GM18868 (cell line): ENCODE data around the gene CCDC69.
"Not testable (repeated sequence)": the region's sequence is repeated elsewhere in the genome, so short reads cannot be mapped to it uniquely, and the experiment has no call there.

Experiments
- ATAC-seq: cut with Tn5 transposase; IDR thresholded peaks from one replicate; pipeline ENCODE4 v1.9.1; 2021; ENCODE audit warnings: mild to moderate bottlenecking, moderate library complexity; ENCODE audit not compliant: unreplicated experiment

CCDC69 gene, protein sequence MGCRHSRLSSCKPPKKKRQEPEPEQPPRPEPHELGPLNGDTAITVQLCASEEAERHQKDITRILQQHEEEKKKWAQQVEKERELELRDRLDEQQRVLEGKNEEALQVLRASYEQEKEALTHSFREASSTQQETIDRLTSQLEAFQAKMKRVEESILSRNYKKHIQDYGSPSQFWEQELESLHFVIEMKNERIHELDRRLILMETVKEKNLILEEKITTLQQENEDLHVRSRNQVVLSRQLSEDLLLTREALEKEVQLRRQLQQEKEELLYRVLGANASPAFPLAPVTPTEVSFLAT

DNA sequence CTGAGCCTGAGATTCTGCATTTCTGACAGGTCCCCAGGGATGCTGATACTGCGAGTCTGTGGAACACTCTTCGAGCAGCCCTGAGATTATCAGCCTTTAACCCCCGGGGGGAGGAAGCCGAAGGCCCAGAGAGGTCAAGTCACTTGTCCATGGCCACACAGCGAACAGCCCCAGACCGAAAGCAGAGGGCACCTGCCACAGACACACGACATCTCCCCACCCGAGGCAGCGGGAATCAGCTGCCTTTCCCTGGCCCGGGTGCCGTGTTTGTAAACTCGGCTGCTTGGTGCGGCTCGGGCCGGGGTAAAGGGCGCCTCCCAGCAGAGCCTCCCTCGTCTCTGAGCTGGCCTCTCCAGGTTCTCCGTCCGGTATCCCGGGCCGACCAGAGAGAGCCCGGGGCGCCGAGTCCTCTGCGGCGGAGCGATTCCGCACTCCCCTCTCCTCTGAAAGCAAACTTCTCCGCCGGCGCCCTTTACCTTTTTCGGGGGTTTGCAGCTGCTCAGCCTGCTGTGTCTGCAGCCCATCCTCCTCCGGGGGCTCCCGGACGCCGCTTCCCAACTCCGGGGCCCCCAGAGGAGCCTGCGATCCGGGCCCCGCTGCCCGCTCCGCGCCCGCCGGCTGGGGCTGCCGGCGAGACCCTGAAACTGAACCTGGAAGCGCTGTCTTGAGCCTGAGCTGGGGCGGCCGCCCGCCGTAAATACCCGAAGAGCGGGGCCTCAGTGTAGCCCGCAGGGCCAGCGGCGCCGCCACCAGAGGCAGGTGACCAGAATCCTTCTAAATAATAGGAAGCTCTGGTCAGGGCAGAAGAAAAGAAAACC lies at the start of gene CCDC69:
Gene CCDC69, minus strand, starts transcription at position 646 of the 818 bp plus-strand sequence. Its CDS starts 122 bp downstream, at position 524.
- peak; percentile 62 for ATAC-seq

DNA sequence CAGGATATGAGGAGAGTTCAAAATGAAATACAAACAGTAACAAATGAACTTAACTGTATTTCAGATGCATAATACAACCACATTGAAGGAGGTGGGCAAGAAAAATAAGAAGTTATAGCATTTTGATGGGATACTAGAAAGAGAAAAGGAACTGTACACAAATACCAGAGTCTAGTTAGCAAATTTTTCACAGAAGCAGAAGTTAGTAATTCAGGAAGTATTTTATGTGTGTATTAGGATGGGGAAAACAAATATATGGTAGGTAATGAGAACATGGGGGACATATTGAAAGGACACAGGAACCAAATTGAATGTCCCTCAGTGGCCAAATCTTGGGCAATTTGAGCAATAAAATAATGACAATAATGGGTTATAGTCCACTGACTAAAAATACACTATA lies 47.4 kb upstream of the CCDC69 start:
- ATAC-seq = no peak

DNA sequence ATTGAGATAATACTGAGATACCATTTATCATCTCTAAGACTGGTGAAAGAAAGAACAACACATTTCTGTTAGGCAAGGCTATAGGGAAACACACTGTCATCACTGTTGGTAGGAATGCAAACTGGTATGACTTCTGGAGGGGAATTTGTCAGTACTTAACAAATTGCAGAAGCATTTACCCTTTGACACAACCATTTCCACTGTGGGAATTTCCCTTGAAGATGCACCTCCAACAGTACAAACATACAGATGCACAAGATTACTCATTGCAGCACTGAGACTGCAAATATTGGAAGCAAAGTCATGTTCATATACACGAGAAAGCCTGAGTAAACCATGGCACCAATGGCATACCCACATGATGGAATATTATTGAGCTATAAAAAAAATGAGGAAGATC lies 46.7 kb upstream of the CCDC69 start:
- peak; percentile 98 for ATAC-seq

DNA sequence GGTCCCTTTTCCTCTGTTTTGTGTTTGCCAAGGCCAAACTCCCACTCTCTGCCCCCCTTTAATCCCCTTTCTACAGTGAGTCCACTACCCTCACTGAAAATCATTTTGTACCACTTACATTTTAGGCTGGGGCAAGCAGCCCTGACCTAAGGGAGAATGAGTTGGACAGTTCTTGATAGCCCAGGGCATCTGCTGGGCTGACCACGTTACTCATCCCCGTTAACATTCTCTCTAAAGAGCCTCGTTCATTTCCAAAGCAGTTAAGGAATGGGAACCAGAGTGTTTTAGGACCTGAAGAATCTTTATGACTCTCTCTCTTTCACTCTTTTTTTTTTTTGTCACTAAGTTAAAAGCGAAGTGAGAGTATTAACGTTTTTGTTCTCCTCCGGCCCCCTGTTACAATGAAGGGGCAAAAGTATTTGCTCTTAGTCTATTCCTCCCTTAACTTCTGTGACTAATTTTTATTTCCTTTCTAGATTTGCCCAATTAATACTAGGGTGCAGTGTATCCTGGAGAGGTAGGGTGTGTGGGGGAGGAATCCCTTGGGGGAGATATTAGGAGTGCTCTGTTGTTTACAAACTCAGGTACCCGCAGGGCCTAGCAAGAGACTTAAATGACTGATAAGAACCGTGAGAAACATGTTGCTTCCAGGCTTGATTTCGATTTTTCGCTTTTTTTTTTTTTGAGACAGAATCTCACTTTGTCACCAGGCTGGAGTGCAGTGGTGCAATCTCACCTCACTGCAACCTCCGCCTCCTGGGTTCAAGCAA lies 43.8 kb upstream of the CCDC69 start:
- ATAC-seq = no peak

DNA sequence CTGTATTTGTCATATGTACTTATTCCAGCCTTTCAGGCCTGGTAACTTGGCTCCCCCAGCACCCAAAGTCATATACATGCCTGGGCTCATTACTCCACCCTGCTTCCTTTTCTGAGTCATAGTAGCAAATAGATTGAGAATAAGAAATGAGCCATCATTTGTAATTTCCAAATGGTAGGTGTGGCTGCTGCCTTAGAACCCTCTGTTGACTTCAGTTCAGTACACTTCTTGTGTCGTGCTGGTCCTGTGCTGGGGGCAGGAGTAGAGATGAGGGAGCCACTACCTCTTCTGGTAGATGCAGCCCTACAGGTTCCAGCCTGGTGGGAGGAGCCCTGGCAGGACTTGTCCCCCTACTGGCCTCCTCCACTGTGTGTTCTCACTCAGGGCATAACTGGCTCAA lies 40.2 kb upstream of the CCDC69 start:
- ATAC-seq = peak; percentile 81

DNA sequence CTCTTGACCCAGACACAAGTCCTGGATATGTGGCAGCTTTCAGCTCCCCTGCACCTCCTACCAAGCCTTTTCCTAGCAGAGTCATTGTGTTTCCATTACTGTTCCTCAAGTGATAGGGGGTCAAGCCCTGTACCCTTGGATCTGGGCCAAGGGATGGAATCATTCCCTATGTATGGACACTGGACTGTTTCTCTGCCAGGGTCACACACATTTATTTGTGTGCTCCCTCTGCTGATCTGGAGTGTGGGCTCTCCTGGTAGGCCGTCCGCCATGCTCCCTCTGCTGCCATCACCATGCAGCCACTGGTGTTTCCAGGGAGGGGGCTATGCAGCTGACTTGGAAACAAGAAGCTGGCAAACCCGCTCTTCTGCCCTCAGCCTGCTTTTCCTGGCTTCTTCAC lies 38.6 kb upstream of the CCDC69 start:
- no peak for ATAC-seq

DNA sequence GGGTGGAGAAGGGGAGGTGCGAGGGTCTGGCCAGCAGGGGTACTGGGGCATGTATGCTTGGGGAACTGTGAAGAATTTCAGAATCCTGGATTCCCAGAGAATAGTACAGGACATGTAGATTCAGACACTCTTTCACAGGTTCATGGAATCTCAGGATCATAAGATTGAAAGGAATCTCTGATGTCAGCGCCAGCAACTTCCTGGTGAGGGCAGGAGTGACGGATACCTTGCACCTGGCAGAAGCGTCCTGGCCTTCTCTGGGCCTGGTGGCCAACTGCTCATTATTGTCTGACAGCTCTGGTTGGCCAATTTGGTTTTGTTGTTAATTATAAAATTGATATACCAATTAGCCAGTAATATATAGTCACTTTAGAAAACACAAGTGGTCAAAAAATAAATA lies 36.0 kb upstream of the CCDC69 start:
- ATAC-seq = no peak

DNA sequence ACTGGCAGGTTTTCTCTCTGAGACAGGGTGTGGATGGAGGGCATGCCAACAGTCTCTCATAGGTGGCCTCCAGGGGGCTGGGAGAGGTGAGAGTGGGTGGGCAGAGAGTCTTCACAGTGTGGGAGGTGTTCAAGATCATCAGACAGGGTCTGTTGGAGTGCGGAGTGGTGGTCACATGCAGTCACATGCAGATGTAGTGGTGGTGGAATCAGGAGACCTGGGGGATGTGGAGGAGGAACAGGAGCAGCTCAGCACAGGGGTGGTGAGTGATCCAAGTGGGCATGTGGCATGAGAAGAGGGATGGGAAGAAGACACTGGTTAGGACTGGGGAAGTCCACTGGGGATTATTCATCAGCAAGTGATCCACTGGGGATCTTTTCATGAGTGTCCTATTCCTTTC lies 34.9 kb upstream of the CCDC69 start:
- ATAC-seq = no peak

DNA sequence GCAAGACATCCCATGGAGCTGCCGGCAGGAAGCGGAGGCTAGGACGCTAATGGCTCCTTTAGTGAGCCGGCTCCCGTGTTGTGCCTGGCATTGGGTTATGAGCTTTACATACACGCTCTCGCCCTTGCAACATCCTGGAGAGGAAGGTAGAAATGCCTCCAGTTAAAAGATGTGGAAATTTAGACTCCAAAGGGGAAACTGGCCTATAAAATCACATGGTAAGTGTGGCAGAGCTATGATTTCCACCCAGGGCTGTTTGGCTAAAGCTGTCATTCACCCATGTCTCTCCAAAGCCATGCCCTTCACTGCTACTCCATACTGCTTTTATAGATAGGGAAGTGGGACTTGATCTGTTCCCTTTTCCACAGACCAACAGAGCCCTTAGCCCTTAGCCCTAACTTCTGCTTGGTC lies 34.3 kb upstream of the CCDC69 start:
- ATAC-seq = no peak

DNA sequence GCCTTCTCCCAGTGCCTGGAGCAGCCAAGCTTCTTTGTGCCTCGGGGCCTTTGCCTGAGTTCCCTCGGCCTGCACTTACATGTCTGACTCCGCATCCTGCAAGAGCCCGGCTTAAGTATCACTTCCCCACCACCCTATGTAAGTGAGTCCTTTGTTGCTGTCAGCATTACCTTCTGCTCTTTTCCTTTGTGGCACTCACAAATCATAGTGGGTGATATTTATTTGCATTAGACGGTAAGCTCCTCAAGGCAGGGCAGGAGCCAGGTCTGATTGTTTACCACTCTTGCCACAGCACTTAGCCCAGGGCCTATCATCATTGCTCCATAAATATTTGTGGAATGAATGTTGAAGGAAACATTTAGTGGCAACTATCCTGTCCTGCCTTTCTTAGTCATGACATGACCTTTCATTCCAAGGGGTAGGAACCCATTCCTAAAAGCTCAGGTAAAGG lies 33.9 kb upstream of the CCDC69 start:
- ATAC-seq = peak; percentile 36

DNA sequence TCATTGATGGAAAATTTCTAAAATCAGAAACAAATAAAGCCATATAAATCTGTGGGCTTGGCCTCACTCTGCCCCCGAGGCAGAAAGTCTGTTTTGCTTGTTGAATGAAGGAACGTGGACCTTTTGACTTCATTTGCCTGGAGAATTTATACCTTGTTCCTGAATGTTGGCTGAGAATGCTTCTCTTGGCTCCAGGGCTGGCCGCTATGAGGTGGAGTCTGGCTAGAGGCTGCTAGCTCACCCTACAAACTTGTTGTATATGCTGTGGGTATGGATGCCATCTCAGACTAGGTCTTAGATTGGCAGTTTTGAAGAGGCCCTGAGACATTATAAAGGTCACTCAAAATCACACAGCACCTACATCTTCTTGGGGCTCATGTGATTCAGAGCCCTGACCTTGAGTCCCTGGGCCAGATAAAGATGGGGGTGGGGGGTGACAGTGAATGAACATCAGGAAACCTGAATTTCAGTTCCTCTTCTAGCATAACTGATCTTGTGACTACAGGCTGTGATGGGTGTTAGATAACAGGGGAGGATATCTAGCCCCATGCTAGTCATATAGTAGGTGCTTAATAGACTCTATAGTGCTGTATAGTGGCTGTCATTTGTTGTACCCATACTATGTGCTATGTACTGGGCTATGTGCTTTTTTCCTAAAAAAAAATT lies 31.9 kb upstream of the CCDC69 start:
- ATAC-seq = peak; percentile 59

DNA sequence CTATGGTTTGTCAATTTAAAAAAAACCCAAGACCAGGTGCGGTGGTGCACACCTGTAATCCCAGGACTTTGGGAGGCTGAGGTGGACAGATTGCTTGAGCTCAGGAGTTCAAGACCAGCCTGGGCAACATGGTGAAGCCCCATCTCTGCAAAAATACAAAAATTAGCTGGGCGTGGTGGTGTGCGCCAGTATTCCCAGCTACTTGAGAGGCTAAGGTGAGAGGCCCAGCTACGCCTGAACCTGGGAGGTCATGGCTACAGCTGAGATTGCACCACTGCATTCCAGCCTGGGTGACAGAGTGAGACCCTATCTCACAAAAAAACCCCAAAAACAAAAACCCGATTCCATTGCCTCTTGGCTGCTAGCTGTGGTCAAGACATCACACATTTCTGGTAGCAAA lies 31.1 kb upstream of the CCDC69 start:
- not testable (repeated sequence) for ATAC-seq

DNA sequence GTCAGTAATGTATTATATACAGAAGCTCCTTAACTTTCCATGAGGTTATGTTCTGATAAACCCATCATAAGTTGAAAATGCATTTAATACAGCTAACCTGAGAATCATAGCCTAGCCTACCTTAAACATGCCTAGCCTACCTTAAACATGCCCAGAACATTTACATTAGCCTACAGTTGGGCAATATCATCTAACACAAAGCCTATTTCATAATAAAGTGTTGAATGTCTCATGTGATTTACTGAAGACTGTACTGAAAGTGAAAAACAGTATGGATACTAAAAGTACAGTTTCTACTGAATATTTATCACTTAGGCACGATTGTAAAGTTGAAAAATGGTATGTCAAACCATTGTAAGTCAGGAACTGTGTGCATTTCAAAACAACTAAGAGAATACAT lies 30.7 kb upstream of the CCDC69 start:
- no peak for ATAC-seq

DNA sequence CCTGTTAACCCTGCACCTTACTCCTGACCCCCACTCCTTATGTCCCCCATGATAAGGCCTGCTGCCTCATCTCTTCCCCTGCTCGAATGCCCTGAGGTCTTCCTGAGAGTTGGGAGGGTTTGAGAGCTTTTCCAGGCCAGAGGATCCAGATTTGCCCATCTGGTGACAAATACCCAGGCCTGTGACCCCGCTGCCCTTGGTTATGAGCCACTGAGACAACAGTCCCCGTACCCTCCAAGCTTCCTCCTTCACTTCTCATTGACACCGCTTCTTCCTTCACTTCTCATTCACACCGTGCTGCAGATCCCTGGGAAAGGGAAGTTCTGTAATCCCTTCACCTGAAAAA lies 29.7 kb upstream of the CCDC69 start:
- no peak for ATAC-seq

DNA sequence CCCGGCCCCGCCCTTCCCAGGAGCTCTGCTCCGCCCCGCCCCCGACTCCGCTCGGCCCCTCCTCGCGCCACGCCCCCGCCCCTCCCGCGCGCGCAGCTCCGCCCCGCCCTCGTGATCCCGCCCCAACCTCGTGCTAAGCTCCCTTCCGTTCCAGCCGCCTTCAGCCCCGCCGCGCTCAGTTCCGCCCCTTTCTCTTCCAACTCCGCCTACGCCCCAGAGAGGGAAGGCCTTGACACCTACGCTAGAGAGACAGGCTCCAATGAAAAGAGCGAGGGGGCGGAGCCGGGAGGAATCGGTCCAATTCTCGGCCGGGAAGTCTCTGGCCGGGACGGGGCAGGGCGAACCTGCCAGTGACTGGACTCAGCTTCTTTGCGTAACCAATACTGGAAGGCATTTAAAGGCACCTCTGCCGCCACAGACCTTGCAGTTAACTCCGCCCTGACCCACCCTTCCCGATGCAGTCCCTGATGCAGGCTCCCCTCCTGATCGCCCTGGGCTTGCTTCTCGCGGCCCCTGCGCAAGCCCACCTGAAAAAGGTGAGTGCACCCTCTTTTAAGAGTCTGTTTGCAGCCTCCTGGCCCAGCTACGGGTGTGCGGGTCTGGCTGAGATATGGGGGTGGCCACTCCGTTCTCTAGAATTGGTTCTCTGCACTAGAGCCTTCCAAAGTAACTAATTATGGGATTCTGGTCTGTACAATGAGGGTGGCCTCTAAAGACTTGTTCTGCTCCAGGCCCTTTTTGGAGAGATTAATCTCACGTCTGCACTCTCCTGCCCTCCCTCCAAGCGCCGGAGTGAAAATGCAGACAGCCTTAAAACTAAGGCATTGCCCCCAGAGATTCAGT lies 29.1 kb upstream of the CCDC69 start, which contains the start of gene GM2A:
Gene GM2A, plus strand, starts transcription at position 424 of the 843 bp plus-strand sequence. Its CDS starts 32 bp downstream, at position 456.
- peak; percentile 69 for ATAC-seq

DNA sequence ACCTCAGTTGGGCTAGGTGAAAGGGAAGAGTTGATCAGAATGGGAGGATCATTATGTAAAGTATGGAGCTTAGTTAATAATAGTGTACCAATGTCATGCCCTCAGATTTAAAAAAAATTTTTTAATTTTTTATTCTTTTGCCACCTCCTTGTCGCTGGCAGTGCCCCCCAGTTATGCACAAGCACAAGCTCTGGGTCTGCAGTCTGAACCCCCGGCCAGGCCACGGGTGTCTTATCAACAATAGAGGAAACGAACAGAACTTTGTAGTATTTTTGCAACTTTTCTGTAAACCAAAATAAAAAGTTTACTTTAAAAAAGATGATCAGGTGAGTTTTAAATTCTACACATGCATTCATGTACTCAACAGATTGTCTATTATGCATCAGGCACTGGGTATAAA lies 27.7 kb upstream of the CCDC69 start:
- ATAC-seq = no peak

DNA sequence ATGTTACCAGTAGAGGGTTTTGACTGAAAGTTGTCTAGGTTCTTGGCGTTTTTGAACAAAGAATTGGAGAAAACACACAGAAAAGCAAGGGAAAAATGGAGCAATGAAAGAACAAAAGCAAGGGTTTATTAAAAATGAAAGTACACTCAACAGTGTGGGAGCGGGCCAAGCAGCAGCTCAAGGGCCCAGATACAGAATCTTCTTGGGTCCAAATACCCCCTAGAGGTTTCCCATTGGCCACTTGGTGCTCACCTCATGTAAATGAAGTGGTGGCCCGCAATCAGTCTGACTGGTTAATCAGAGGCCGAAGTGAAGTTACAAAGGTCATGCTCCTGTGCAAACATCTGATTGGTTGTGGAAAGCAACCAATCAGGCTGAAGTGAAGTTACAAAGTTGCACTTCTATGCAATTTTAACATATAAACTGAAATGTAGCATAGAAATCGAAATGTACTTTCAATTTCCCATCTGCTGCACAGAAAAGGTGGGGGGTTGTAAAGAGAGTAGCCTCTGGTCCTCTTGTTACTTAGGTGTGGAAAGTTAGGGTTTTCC lies 27.2 kb upstream of the CCDC69 start:
- ATAC-seq = no peak

DNA sequence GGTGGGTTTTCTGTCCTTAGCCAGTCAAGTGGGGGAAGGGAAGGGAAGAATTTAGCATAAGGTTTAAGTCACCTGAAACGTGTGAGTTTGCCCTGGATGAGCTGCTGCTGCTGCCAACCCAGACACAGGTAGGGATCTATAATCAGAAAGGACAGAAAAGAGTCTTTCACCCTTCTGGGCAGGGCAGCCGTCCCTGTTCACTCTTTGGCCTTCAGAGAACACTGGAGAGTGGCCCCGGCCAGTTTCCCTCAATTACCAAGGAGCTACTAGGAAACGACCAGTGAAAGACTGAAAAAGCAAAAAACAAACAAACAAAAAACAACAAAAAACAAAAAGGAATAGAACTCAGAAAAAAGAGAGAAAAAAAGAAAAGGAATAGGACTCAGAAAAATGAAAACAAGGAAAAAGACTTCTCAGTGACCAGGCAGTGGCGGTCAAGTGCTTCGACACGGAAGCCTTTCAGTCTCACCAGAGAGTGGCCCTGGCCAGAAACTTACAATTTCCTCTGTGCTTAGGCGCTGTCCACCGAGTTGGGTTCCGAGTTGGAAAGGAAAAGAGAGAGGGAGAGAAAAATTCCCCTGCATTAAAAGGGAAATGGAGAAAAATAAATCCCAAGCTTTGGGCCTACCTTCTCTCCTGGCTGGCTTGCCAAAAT lies 26.6 kb upstream of the CCDC69 start:
- ATAC-seq = no peak

DNA sequence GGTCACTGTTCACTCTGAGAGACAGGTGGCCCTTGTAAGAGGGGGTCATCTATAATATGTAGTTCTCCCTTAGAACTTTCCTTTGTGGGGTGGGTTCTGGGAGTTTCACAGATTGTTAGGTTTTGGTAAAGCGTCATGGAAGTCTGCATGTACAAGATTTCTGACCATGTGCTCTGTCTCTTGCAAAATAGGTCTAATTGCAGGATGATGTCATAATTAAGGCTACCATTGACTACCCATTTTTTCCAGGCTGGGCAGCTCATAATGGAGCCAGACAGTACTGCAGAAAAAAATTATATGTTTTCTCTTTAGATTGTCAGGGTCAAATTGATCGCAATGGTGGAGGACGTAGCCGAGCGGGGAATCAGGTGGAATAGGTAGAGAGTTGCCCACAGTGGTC lies 25.4 kb upstream of the CCDC69 start:
- no peak for ATAC-seq
